GM18511 (cell line): ENCODE data around the gene ZFAND2A.
"Not testable (repeated sequence)": the region's sequence is repeated elsewhere in the genome, so short reads cannot be mapped to it uniquely, and the experiment has no call there.

ENCODE experiments used
- ATAC-seq: cut with Tn5 transposase; IDR thresholded peaks from one replicate; pipeline ENCODE4 v1.9.1; 2021; ENCODE audit warnings: mild to moderate bottlenecking, moderate library complexity; ENCODE audit not compliant: unreplicated experiment

Gene ZFAND2A, protein sequence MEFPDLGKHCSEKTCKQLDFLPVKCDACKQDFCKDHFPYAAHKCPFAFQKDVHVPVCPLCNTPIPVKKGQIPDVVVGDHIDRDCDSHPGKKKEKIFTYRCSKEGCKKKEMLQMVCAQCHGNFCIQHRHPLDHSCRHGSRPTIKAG

DNA sequence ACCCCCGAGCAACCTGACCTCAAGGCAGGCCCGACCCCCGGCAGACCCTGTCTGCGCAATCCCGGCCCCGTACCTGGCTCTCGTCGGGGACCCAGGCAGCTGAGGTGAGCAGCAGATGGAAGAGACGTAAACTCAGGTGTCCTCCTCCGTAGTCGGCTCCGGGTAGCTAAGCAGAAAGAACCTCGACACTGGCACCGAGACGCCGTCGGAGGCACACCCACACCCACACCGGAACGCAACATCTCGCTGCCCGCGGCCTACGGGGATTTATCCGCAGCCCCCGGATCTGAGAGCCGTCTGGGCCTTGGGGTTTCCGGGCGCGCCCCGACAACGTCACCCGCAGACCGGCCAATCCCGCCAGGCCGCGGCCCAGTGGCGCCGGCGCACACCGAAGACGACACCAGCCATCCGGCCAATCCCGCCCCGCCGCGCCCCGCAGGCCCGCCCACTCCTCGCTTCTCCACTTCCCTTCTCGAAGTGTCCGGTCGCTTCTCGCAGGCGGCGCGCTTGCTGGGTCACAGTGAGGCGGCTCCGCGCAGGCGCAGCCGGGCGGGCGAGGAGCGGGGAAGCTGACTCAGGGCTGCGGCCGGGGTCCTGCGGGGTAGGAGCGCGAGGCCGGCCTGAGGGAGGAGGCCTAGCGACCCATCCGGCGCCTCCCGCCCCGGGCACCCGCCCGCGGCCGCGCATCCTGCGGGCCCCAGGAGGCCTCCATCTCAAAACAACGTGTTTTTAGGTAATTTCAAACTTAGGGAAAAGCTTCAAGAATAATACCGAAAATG lies at the start of gene ZFAND2A:
Gene ZFAND2A (minus strand): TSS at position 306 of the 779 bp plus-strand sequence. CDS start 1,984 bp downstream, outside the sequence.
- peak; percentile 97 for ATAC-seq

DNA sequence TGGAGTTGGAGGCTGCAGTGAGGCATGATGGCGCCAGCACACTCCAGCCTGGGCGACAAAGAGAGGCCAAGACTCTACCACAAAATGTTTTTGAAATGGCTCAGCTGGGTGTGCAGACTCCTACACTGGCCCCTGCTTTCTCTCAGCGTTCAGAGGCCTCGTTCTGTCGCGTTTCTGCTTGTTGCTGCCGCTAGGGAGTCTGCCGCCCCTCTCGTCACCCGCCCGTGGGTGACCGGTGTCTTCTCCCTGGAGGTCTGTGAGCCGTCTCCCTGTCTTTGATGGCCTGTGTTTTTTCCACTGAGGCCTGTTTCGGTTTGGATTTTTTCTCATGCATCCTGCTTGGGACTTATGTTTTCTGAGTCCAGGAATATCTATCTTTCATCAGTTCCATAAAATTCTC lies 49.1 kb upstream of the ZFAND2A start:
- ATAC-seq: no peak

DNA sequence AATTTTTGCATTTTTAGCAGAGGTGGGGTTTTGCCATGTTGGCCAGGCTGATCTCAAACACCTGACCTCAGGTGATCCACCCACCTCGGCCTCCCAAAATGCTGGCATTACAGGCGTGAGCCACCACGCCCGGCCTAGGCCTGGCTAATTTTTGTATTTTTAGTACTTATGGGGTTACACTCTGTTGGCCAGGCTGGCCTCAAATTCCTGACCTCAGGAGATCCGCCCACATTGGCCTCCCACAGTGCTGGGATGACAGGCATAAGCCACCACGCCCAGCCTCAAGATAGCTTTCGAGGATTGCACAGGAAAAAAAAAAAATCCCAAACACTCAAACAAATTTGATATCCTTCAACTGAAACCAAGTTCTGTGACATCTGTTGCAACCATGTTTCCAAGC lies 45.7 kb upstream of the ZFAND2A start:
- not testable (repeated sequence) for ATAC-seq

DNA sequence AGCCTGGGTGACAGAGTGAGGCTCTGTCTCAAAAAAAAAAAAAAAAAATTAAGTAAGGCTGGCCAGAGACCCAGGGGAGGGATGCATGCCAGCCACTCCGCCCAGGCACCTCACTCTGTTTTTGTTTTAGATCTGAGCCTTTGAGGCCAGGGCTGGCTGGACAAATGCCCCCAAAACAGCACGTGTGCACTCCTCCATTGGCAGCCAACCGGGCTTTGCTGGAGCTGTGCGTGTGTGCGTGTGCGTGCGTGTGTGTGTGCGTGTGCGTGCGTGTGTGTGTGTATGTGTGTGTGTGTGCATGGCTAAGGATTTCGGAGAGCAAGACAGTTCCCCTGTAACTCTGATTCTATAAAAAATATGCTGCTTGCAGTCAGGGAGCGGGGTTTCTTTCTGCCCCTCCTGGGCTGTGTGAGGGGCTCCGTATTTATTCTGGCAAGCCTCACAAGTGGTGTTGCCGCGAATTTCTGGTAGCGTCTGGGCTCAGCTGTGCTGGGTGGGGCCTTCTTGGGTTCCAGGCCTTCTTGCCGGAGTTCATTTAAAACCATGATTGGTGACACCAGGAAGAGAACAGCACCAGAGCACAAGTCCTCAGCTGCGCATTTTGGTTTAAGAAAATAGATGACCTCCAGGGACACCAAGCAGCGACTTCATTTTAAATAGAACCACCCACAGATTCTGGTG lies 44.6 kb upstream of the ZFAND2A start:
- ATAC-seq: no peak

DNA sequence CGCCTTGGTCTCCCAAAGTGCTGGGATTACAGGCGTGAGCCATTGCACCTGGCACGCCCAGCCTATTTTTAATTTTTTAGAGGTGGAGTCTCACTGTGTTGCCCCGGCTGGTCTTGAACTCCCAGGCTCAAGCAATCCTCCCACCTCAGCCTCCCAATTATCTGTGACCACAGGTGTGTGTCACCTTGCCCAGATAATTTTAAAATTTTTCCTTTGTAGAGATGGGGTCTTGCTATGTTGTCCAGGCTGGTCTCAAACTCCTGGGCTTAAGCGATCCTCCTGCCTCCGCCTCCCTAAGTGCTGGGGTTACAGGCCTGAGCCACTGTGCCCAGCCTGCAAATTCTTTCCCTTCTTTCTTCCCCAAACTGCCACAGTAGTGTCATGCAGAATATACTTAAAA lies 42.9 kb upstream of the ZFAND2A start:
- not testable (repeated sequence) for ATAC-seq

DNA sequence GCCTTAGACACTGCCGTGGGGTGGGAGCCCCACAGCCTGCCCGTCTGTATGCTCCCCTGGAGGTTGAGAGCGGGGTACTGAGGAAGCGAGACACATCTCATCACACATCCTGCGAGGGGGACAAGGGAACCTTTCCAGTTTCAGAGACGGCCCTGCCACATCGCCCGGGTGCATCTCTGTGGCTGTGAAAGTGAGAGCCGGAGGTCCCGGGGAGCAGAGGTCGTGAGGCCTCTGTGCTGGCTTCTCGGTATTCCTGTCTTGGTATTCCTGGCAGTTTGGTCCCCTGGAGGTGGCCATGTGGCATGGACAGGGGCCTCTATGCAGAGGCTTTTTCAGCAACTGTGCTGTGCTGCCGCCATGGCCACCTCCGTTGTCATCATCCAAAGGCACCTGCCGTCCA lies 41.9 kb upstream of the ZFAND2A start:
- no peak for ATAC-seq

DNA sequence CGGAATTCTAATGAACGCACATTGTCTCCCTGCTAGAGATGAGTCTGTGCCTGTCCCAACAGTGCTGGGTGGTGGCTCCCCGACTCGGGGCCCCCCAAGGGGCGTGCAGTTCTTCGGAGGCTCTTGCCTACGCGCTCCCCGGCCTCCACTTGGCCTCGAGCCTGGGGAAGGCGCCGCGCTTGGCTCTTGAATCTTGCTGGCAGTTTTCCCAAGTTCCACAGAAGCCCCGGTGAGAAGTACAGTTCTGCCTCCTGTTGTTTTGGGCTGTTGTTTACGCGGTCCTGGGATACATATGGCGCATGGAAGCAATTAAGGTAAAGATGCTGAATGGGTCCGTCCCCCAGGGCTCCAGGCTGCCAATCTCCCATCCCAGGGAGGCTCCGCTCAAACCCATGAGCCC lies 40.0 kb upstream of the ZFAND2A start:
- no peak for ATAC-seq

DNA sequence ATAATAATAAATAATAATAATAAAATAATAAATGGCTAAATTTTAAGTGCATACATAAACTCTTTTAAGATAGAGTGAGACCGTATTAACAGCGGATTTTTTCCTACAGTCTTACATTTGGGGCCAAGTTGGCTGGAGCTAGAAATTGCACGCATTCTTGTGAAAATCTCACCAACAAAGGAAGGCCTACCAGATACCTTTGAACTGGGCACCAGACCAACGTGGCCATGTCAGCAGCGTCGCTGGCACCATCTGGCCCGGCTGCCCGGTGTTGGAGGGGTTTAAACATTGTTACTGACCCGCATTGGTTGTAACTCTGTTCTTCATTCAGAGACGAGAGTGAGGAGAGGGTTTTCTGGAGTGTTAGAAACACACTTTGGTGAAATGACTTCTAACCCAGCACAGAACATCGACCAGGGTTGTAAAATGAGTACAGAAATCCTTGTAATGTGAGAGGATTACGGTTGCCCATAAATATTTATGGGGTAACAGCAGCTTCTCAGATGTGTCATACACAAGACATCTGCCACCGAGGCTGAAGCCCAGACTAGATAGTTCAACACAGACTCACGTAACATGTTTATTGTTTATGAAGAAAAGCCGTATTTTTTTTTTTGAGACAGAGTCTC lies 38.1 kb upstream of the ZFAND2A start:
- ATAC-seq: no peak

DNA sequence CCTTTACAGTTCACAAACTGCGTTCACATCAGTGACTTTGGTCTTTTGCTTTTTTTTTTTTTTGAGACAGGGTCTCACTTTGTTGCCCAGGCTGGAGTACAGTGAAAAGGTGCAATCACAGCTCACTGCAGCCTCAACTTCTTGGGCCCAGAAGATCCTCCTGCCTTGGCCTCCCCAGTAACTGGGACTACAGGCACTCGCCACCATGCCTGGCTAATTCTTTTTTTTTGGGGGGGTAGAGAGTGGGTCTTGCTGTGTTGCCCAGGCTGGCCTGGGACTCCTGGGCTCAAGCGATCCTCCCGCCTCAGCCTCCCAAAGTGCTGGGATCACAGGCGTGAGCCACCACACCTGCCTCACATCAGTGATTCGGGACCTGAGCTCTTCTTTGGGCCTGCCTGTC lies 37.0 kb upstream of the ZFAND2A start:
- ATAC-seq: no peak

DNA sequence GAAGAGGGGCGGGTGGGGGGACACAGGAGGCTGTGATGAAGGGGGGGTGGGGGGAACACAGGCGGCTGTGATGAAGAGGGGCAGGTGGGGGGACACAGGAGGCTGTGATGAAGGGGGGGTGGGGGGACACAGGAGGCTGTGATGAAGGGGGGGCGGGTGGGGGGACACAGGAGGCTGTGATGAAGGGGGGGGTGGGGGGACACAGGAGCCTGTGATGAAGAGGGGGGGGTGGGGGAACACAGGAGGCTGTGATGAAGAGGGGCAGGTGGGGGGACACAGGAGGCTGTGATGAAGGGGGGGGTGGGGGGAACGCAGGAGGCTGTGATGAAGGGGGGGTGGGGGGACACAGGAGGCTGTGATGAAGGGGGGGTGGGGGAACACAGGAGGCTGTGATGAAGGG lies 36.4 kb upstream of the ZFAND2A start:
- not testable (repeated sequence) for ATAC-seq

DNA sequence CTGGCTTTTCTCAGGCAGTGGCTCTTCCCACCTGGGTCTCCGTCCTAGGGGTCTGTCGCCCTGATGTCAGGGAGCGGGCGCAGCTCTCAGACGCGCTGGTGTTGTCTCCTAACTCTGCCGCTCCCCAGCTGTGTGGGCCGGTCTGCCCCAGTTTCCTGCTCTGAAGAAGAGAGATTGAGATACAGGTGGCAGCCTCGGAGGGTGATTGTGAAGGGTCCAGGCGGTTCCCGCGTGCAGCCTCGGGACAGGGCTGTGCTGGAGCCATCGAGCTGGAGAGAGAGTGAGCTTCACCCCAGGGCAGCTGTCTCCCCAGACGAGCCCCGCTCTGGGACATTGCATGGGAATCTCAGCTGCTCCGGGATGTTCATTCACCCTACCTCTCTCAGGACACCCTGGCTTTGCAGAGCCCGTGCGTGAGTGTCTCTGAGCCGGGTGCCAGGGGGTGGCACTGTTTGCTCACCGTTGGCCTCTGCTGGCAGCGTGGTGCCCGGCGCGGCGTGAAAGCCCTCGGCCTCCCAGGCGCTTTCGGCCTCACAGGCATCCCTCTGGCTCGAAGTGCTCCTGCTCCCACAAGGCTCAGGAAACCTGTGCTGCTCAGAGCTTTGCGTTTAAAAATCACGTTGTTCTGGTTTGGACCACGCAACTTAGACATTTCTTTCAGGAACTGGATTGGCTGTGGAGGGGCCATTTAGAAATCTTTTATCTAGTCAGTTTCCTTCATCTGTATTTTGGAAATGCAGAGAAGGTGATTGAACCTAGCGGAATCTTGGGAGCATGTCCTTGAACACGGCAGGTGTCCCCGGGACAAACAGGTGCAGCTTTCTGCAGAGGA lies 33.8 kb upstream of the ZFAND2A start:
- ATAC-seq: no peak

DNA sequence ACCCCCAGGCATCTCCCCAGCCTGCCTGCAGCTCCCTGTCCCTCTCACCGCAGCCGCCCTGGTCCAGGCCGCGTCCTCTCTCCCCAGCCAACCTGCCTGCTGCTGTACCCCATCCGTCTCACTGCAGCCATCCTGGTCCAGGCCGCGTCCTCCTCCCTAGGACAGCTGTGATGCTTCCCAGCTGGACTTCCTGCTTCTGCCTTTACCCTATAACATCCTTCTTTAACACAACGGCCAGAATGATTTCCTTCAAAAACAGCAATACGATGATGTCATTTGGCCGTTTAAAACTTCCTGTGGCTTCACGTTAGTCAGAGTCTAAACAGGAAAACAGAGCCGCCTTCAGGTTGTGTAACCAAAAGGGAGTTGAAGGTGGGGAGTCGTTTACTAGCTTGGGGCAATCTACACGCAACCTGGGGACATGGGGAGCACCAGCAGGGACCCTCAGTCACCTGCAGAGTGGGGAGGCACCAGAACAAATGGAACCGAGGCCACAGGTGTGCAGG lies 32.2 kb upstream of the ZFAND2A start:
- no peak for ATAC-seq

DNA sequence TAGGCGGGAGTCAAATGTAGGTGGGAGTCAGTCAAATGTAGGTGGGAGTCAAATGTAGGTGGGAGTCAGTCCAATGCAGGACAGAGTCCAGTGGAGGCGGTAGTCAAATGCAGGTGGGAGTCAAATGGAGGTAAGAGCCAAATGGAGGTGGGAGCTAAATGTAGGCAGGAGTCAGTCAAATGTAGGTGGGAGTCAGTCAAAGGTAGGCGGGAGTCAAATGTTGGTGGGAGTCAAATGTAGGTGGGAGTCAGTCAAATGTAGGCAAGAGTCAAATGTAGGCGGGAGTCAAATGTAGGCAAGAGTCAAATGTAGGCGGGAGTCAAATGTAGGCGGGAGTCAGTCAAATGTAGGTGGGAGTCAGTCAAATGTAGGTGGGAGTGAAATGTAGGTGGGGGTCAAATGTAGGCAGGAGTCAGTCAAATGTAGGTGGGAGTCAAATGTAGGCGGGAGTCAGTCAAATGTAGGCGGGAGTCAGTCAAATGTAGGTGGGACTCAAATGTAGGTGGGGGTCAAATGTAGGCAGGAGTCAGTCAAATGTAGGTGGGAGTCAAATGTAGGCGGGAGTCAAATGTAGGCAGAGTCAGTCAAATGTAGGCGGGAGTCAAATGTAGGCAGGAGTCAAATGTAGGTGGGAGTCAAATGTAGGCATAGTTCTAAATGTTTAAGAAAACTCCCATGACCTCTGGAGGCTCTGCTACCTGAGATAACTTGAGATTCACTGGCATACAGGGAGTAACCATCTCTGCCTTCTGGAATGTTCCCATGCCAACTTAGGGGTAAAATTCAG lies 30.2 kb upstream of the ZFAND2A start:
- ATAC-seq: no peak

DNA sequence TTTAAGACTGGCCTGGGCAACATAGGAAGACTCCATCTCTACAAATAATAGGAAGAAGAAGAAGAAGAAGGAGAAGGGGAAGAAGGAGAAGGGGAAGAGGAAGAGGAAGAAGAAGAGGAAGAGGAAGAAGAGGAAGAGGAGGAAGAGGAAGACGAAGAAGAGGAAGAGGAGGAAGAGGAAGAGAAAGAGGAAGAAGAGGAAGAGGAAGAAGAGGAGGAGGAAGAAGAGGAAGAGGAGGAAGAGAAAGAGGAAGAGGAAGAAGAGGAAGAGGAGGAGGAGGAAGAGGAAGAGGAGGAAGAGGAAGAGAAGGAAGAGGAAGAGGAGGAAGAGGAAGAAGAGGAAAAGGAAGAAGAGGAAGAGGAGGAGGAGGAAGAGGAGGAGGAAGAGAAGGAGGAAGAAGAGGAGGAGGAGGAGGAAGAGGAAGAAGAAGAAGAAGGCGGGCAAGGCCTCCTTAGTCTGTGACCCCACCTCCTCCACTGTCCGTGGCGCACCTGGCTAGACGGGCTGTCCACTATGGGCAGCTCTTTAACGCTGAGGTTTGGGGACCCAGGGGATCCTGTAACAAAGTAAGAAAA lies 28.8 kb upstream of the ZFAND2A start:
- no peak for ATAC-seq

DNA sequence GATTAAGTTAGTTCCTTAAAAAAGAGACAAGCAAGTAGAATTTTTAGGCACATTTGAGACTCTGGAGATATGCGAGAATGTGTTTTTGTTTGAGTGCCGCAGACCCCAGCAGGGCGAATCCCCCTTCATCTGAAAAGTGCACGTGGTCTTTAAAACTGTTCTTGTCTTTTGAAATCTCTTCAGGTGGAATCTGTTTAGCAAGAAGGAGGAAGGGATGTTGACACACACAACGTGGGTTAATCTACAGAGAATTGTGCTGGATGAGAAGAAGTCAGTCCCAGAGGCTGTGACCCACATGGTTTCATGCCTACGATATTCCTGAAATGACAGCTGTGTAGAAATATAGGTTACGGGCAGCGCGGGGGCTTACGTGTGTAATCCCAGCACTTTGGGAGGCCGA lies 27.1 kb upstream of the ZFAND2A start:
- ATAC-seq: no peak

DNA sequence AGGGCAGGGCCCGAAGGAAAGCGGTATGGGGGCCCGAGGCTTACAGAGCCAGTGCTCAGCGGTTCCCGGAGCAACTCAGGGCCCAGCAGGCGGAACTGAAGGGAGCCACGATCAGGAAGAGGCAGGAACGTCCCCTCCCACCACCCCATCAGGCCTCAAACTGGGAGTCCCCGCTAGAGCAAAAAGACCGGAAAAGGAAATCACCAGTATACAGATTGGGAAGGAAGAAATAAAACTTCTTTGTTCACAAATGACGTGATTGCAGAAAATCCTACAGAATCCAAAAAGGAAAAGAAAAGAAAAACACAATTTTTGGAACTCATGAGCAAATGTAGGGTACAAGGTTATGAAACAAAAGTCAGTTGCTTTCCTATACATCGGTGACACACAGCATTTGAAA lies 21.6 kb upstream of the ZFAND2A start:
- ATAC-seq: no peak

DNA sequence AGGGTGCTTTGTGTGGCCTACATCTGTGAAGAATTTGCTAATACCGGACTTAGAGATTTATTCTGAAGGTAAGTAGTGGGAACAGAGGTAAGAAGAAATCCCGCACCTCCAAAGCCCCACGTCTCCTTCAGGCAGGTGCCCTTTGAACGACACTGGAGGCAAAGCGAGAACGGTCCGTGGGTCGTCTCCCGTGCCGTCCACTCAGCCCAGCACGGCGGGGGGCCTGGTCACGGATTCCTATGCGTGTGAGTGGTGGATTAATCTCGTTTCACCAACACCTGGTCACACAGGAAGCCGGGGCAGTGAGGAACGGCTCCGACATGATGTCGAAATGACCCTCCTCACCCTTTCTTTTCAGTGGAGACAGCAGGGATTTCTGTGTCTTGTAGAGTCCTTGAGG lies 21.0 kb upstream of the ZFAND2A start:
- no peak for ATAC-seq

DNA sequence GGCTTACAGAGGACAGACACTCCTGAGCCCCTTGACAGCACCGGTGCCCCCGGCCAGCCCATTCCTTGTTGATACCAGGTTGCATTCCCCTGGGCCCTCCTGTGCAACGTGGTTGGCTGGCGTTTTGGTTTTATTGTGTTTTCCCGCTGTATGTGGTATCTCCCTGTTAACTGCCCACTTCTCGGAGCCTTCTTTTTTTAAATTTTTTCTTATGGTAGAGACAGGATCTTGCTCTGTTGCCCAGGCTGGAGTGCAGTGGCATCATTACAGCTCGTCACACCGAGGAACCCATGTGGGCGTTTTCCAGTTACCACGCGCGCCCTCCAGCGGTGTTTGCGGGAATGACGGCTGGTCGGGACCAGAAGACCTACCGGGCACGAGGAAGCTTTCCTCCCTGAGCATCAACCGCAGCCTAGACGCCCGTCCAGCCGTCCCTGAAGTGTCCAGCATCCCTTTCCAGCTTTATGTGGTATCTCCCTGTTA lies 16.9 kb upstream of the ZFAND2A start:
- no peak for ATAC-seq
